NCI-H748 (cell line): ENCODE measurements around the gene ERG.

Source experiments
- DNase-seq: peaks from one replicate; lab custom pipeline; 2025; ENCODE audit not compliant: unreplicated experiment; lab: John Stamatoyannopoulos, UW

The ERG gene

DNA sequence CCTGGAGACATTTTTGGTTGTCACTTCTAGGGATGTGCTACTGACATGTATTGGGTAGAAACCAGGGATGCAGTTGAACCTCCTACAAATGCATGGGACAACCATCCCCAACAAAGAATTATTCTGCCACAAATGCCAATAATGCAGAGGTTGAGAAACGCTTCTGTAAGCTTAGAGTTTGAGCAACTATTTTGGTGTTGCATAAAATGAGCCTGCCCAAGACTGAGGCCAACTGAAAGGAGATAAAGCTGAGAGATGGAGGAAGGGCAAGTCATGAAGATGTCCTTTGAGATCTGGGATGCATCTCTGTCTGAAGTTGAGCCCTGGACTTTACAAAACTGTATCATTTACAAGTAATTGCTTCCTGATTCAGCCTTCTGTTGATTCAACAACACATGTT is 134.6 kb downstream of the ERG start:
- DNase-seq: peak; percentile 42

DNA sequence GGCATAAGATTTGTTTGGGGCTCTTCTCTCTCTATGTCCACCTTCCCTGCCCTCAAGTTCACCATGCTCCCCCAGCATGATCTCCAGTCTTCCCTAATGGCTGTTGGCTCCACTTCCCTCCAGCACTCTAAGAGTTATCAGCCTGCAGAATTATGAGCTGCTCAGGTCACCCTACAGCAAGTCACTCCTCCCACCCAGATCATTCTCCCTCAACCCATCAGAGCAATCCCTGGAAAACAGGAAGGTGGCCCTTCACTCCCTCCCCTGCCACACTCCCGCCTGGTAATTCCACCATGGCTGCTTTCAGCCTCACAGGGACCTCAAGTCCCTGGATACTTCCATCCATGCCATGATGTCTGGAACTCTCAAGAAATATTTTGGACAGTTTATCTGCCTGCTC is 137.0 kb downstream of the ERG start:
- DNase-seq: no peak

DNA sequence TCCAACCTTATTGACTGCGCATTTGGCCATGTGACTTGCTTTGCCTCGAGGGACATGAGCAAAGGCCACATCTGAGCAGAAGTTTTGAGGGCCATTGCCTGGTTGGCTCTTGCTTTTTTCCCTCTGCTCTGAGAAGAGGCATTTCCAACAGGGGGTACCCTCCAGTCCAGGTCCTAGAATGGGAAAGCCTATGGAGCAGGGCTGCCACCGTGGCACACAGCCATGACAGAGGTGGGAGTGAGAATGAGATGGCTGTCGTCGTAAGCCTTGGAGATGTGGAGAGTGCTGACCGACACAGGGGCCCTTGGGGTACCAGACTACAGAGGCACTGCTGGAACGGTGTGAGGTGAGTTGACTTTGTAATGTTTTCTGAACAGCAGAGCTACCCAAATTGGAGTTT is 138.4 kb downstream of the ERG start:
- no peak for DNase-seq

DNA sequence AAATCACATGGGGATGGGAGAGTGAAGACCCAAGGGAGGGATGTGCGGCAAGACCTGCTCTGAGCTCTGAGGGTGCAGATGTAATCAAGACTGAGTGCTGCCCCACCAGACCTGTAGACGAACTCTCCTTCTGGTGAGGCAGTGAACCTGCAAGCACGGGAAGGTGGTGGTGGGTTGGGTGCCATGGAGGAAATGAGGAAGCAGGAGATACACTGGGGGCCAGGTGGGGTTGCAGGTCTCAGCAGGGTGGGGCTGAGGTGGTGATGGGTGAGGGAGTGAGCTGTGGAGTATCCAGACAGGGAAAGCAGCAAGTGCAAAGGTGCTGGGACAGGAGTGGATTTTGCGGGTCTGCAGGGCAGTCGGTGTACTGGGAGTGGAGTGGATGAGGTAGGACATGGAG is 139.2 kb downstream of the ERG start:
- DNase-seq: no peak

DNA sequence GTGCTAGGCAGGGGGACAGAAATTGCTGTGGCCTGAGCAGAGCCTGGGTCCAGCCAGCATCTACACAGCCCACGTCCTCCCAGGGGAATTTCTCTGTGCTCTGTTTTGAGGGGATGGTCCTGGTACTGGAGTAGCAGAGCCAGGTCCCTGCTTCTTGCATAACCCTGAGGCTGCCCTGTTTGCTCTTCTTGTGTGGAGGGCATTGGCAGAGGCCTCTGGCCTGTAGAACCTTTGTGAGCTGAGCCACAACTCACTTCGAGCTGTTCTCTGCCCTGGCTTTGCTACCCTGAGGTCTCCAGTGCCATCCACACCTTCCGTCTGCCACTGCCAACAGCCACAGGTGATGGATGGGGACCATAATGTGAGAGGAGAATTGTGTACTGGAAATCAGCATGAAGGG is 139.6 kb downstream of the ERG start:
- no peak for DNase-seq

DNA sequence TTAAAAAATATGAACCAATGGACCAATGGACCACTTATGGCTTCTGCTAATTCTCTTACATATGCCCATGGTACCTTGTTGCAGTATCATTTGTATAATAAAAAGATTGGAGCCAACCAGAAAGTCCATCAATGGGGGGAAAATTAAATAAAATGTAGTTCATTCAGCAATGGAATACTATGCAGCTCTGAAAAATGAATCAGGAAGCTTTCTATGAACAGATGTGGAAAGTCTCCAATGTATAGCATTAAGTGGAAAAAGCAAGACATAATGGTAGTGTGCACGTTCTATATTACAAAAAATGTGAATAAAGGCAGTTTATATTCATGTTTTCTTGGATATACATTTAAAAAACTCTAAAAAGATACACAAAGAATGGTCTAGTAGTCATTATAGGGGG is 140.2 kb downstream of the ERG start:
- no peak for DNase-seq

DNA sequence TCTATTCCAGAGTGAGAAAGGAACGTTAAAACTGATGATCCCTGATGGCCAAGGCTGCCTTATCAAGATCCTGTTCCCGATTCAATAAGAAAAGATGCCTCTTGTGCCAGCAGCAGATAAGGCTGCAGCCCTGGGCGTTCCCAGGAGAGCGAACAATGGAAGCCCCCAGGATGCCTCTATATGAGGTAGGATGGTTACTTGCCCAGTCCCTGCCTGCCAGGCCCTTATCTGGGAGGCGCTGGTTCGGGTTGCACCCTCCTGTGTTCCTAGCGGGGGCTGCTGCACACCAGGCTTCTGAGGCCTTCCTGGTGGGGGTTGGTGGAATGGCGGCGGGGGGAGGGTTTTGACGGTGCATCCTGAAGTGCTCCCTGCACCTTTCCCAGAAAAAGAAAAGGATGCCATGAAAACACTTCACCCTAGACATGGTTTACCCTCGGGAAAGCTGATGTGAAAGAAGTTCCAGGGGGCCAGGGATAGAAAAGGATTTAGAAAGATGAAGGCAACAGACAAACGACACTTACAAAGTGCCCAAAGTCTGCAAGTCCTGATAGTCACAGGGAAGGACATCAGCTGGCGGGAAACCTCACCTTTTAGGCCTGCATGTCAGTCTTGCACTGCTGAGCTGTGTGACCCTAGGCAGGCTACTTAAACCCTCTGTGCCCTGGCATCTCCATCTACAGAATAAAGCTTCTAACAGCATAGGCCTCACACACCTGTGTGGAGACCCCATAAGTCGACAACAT is 141.2 kb downstream of the ERG start:
- DNase-seq: no peak

DNA sequence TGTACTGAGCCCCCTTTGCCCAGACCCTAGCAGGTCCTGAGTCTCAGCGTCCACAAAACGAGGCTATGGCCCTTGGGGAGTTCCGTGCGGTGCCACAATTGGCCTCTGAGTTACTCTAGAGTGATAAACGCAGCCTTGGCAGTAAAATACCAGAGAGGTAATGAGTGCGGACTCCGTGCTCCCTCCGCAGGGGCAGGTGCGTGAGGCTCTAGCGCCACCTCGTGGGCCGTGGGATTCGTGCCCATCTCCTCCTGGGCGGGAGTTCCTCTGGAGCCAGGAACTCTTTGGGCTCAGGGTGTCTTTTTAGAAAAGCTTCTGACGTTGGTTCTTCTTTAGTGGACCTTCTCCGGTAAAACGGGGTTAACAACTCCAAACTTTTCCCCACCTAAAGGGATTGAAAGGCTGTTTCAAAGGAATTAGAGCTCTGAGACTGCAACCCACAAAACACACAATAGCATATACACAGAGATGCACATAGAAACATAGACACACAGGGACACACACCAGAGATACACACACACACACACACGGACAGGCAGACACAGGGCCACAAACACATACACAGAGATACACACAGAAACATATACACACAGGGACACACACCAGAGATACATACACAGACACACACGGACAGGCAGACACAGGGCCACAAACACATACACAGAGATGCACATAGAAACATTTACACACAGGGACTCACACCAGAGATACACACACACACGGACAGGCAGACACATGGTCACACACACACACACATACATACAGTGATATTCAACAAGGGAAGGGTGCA is 142.1 kb downstream of the ERG start:
- DNase-seq: peak; percentile 75

DNA sequence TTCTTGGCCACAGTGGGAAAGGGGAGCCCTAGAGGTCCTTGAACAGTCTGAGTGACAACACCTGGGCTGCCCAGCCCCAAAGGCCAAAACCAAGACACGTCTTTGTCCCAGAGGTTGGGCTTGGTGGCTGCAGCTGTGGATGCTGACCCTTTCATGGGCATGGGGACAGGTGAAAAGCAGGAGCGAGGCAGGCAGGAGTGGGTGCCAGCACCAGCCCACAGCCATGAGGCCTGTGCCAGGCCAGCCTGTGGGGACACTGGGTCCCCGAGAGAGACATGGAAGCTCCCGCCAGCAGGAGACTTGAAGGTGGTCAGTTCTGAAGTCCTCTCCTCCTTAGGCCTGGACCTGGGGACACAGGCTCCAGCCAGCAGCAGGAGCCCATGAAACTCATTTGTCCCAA is 142.9 kb downstream of the ERG start:
- no peak for DNase-seq

DNA sequence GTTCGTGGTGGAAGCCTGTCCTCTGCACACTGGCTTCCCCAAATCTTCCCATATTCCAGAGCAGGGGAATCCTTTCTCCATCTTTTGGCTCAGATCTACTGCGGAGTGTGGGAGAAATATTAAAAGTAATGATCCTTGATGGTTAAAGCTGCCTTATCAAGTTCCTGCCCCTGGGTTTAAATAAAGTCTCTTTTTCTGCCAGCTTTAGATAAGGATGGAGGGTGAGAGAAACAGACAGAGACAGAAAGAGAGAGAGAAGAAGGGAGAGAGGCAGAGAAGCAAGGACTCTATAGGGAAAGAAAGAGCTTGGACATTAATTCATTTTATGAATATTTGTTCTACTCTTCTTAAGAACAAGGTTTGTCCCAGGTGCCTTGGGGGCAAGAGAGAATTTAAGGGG is 143.5 kb downstream of the ERG start:
- DNase-seq: no peak

DNA sequence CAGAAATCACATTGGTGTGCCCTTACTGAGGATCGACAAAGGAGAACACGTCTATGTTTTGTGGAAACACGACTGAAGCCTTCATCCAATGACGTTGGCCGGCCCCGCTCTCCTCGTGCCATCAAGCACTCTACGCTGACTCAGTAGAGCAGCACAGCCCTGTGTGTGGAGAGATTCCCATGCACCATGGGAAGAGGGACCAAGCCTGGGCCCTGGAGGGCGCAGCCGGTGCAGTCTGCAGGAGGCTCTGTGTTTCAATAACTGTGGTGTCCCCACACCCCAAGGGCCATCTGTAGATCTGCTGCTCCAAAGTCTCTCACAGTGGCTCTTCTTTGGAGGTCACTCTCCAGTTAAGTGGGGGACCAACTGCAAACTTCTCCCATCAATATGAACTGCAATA is 144.0 kb downstream of the ERG start:
- no peak for DNase-seq

DNA sequence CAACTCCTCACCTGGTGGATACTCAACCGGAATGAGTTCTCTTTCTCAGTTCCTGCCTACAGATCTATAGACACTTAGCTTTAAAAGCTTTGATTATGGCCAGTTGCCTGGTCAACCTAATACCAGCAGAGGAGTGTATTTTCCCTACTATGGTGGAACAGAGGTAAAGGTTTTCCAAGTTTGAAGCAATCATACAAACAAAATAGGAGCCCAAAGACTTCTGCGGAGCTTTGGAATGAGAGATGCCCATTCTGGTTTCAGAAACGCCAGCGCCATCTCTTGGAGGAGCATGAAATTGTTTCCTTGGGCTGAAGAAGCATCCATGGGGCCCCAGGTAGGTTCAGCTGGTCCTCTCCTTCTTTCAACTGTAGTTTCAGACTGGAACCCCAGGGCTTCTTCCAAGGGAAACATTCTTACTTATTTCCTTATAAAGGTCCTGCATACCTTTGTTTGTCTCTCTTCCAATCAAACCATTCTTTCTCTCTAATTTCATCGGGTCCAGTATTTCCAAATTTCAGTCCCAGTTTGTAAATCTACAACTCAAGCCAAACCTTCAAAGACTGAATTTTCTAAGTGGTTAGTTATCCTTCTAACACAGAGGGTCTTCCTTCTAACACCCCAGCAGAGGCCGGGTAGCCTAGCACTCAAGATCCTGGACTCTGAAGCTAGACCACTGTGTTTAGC is 145.6 kb downstream of the ERG start:
- DNase-seq: peak; percentile 72

DNA sequence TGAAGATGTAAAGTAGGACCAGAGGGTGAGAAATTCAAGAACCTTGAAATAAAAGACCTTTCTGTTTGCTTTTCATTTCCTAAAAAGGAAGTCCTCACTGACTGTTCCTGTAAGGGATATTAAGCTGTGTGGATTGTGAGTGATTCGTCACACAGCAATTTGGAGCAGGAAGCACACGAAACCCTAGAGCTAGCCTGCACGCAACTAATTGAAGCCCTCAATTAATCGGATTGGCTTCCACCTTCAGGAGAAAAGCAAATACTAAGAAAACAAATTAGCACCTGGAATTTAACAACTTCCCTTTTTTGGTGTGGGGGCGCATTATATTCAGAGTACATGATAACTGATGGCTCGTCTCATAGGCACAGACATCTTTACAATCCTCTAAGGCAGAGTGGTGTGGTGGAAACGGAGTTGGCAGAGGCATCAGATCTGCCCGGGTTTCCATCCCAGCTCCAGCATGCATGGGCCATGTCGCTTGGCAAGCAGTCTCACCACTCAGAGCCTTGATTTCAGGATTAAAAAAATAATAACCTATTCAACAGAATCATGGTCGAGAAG is 146.2 kb downstream of the ERG start:
- DNase-seq: peak; percentile 57

DNA sequence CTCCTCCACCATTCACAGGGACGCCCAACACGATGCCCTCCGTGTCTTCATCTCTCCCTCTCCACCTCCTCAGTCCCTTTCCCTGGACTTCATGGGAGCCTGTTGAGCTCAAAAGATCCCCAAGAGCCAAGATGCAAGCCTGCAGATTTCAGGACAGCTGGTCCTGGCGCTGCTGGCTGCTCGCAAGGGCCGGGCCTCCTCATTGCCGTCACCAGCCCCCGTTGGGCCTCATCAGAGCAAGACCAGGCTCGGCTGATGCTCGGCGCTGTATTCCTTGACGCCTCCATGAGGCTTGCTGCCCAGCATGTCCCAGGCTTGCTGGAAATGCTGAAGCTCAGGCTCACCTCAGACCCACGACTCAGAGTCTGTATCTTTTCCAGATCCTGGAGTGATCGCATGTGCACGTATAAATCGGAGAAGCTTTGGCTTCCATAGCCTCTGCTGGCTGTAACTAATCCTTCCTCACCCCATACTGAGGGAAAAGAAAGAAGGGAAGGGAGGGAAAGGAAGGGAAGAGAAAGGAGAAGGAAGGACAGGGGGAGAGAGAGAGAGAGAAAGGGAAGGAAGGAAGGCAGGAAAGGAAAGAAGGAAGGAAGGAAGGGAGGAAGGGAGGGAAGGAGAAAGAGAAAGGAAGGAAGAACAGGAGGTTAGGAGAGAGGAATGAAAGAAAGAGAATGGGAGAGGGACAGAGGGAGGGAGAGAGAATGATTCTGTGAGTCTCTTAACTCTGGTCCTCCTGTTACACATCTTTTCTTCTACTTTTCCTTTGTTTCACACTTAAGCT is 146.9 kb downstream of the ERG start:
- DNase-seq: no peak

DNA sequence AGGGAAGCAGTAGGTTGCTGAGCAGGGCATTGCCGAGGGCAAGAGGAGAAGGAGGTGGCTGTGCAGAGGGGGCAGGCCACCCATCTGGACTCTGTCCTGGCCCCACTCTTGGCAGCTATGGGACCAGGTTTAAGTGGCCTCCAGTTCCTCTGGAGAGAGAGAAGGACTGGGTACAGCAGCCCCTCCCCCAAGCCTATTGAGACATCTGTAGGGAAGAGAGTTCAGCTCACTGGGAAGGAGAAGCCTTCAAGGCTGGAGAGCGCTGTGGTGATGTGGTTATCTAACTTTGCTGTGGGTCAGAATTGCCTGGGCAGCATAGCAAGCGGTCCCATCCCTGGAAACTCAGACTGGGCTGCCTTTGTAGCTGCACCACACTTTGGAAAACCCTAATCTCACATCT is 147.6 kb downstream of the ERG start:
- no peak for DNase-seq

DNA sequence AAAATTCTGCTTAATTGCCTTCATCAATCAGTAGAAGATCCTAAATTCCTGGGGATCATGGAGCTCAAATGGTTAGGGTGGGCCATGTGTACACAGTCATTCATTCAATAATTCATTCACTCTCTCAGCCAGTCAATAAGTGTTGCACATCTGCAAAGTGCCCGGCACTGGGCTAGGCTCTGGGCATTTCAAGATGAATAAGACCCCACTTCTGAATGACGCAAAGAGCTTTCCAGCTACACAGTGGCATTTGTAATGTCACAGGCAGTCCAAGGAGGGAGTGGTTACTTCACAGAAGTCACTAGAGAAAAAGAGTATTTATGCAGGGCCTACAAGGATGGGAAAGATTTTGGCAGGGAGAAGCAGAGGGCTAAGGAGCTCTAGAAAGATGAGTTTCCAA is 148.3 kb downstream of the ERG start:
- DNase-seq: no peak

DNA sequence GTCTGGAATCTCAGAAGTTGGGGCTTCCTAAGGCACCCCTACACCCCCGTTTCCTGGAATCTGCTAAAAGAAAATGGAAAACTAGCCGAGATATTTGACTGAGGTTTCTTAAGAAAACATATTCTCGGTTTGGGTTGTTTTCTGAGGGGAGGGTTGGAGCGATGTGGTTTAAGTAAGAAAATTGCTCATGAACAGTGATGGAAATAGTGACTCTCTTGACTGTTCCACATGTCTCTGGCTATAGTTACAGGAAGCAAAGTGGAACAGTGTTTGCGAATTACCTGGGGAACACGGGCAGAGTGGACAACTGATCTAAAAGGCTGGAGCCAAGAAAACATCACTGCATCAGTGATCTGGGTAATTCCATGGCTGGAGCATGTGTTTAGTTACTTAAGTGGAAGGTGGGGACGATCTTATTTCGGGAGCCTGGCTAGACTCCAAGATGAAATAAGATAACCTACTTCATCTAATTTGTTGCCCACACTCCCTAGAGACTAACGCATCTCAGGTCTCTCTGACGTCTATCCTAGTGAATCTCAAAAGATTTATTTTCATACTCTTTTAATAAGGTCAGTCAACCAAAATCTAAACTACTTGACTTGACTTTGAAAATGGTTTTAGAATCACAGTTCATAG is 149.0 kb downstream of the ERG start:
- DNase-seq: peak; percentile 60

DNA sequence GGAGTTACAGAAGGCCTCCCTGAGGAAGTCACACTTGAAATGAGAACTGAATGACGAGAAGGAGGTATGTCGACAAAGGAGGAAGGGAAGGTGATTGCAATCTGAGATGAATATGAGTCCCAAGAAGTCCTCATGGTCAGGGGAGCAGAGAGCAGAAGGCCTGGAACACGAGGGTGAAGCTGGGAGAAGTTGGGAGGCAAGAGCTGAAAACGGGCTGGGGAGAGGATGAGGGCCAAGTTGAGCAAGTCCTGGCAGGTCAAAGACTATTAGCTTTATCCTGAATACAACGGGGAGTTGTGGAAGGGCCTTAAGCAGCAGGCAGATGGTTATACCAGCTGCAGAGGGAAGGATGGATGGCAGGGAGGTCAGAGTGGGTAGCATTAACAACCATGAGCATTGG is 152.0 kb downstream of the ERG start:
- DNase-seq: no peak

DNA sequence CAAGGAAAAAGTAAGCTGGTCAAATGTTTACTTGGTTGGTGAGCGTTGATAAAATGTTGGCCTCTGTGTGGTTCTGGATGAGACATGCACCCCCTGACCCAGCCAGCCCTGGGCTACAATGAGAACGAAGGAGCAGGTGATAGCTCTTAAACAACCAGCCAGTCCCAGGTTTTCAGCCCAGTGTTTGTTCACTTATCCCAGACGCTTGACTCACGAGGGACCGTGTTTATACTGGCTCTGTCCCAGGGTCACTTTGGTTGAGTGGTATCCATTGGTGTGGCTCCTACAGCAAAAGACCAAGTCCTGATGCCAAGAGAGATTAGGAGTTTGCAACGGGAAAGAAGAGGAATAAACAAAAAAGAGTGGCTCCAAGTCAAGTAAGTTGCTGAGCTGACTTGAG is 154.6 kb downstream of the ERG start:
- DNase-seq: peak; percentile 37

DNA sequence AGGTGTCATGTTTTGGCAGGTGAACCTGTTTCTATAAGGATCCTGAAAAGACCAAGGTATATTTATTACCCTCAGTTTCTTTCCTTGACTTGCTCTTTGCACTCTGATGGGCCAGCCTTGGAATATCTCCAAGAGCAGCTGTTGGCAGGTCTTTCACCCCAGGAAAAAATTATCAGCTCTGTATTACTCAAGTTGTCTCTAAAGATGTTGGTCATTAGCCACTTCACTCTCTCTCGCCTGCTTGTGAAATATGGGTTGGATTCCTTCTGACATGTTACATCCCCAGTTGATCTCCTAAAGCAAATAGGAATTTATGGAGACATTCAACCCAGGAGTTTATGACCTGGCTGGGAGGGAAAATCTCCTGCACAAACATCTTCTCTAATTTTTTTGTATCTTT is 155.5 kb downstream of the ERG start:
- DNase-seq: no peak
